T-helper 22 cell (primary cell): ENCODE results near the gene ZNF22.

Experiments
- DNase-seq: peaks from one replicate; pipeline ENCODE4 v3.0.0-alpha.2; 2020; ENCODE audit warnings: low read depth

Gene ZNF22

GRCh38 chr10:45000752-45001380, at the start of gene ZNF22:
TSS of gene ZNF22 (plus strand) at chr10:45000923. CDS start at chr10:45003369, 2,446 bp downstream.
- peak; percentile 30 for DNase-seq

- DNase-seq, result no peak
Measured at GRCh38 chr10:44951576-44952226, 49.0 kb upstream of the ZNF22 start.

- DNase-seq, result no peak
Measured at GRCh38 chr10:44952779-44953231, 47.9 kb upstream of the ZNF22 start.

GRCh38 chr10:44954042-44954441, 46.7 kb upstream of the ZNF22 start:
- no peak for DNase-seq

- no peak for DNase-seq
Measured at GRCh38 chr10:44954962-44955361, 45.8 kb upstream of the ZNF22 start.

- no peak for DNase-seq
Measured at GRCh38 chr10:44955413-44956070, 45.2 kb upstream of the ZNF22 start.

- no peak for DNase-seq
Measured at GRCh38 chr10:44956226-44956625, 44.5 kb upstream of the ZNF22 start.

GRCh38 chr10:44956717-44957706, 43.7 kb upstream of the ZNF22 start:
- DNase-seq, result no peak

GRCh38 chr10:44958196-44958897, 42.4 kb upstream of the ZNF22 start:
- DNase-seq, result no peak

GRCh38 chr10:44958898-44959246, 41.9 kb upstream of the ZNF22 start:
- no peak for DNase-seq

- DNase-seq, result peak; percentile 82
Measured at GRCh38 chr10:44959247-44960087, 41.3 kb upstream of the ZNF22 start, which contains the start of gene RASSF4. TSS of gene RASSF4 (plus strand) at chr10:44959802. CDS start at chr10:44970203, 10,401 bp downstream.

- DNase-seq, result no peak
Measured at GRCh38 chr10:44960088-44960460, 40.6 kb upstream of the ZNF22 start.

GRCh38 chr10:44960482-44961229, 40.1 kb upstream of the ZNF22 start:
- no peak for DNase-seq

GRCh38 chr10:44961230-44961571, 39.5 kb upstream of the ZNF22 start:
- DNase-seq, result no peak

GRCh38 chr10:44961931-44962750, 38.6 kb upstream of the ZNF22 start:
- DNase-seq, result no peak

- no peak for DNase-seq
Measured at GRCh38 chr10:44962870-44963738, 37.6 kb upstream of the ZNF22 start.

- no peak for DNase-seq
Measured at GRCh38 chr10:44963772-44964633, 36.7 kb upstream of the ZNF22 start.
